Measurements from ENCODE around the gene SOX6. TPM values are rescaled to one million over a fixed set of nuclear protein-coding genes. Genes with fewer than 3 reads are reported as not detected.

The SOX6 gene
- total and polyA plus RNA-seq, 2 donors (not counting 3 experiments of a cell fraction or from before 2014, with no cell fraction given): 0.14 to 3.7 TPM

GRCh38 chr11:16191212-16191867 is 165.0 kb downstream of the SOX6 start:
- Histone ChIP-seq H3K4me3 (replicated peaks in 1 of 3; ENCODE audit: insufficient read depth in 1 of 3, low read depth in 1 of 3, low read length in 3 of 3) (no peak overlapping the region), H2AFZ (ENCODE audit: low read depth, low read length) (no peak overlapping the region), H3K4me2 (ENCODE audit: insufficient read depth, low read length) (no peak overlapping the region), H3K79me2 (ENCODE audit: control insufficient read depth, insufficient read depth, low read length) (no peaks in the 10 kb centered on the region), H3K27ac (ENCODE audit: insufficient read depth, low read depth, low read length) (no peak overlapping the region), H3K9ac (replicated peaks; ENCODE audit: extremely low read depth, insufficient read depth, low read length) (no peak overlapping the region), H4K20me1 (replicated peaks; ENCODE audit: control insufficient read depth, extremely low read depth, insufficient read depth, low read length) (no peaks in the 10 kb centered on the region), H3K27me3 (ENCODE audit: control insufficient read depth in 2 of 2, insufficient read depth in 2 of 2, low read length in 2 of 2) (no peaks in the 10 kb centered on the region), H3K4me1 (ENCODE audit: control insufficient read depth, extremely low read depth, insufficient read depth, low read length) (no peaks in the 10 kb centered on the region), H3K9me1 (replicated peaks; ENCODE audit: control insufficient read depth, extremely low read depth, insufficient read depth, low read length) (no peaks in the 10 kb centered on the region), H3K9me3 (replicated peaks; ENCODE audit: control insufficient read depth, insufficient read depth, low read length) (no peaks in the 10 kb centered on the region), H3K36me3 (ENCODE audit: control insufficient read depth in 2 of 2, extremely low read depth in 1 of 2, insufficient read depth in 2 of 2, low read length in 2 of 2) (no peaks in the 10 kb centered on the region)
- DNase-seq (ENCODE audit: low read depth, low spot score) (no peak), FAIRE-seq (no peak)
- dilution Hi-C loops (cut with MboI; ENCODE audit: extremely low pct_ligation_motif_present, low sequenced_read_pairs) (no loop called here), intact Hi-C loops (cut with micrococcal nuclease) (loop anchor here (10.0 kb wide), 1 partner anchor 413 kb away; no protein-coding TSS in a partner anchor)
- BruUV-seq (replicated peaks): no TSS peak
- ChIA-PET CTCF (interaction anchor here (0.6 to 1.4 kb wide), 3 partner anchors 9 to 423 kb away, joined by 3 to 5 read pairs (median 4); no protein-coding TSS in a partner anchor), POLR2A (no interaction called here)
- TF ChIP-seq GATA2 (IDR thresholded peaks at IDR 0.05; ENCODE audit: insufficient read depth, insufficient read length, low read depth, low read length): no peak
- TF ChIP-seq MAX (IDR thresholded peaks at IDR 0.05; ENCODE audit: insufficient read depth, insufficient read length): no peak
- TF ChIP-seq POLR2AphosphoS5 (IDR thresholded peaks at IDR 0.05; ENCODE audit: insufficient read depth, low read depth, low read length): no peak
- no peak for TF ChIP-seq CTCF (IDR thresholded peaks at IDR 0.05; ENCODE audit: extremely low read depth in 1 of 2, insufficient read depth in 1 of 2, low read depth in 1 of 2, low read length in 2 of 2)
- no peak for TF ChIP-seq MYC (IDR thresholded peaks at IDR 0.05; ENCODE audit: low read depth, low read length)
- TF ChIP-seq FOS (IDR thresholded peaks at IDR 0.05; ENCODE audit: borderline replicate concordance, insufficient read depth, low read length): no peak
- TF ChIP-seq POLR2A (IDR thresholded peaks at IDR 0.05; ENCODE audit: low read depth, low read length): no peak
- no peak for TF ChIP-seq JUN (IDR thresholded peaks at IDR 0.05; ENCODE audit: borderline replicate concordance, insufficient read depth, insufficient read length, low read depth)
- TF ChIP-seq EZH2 (IDR thresholded peaks at IDR 0.05; ENCODE audit: borderline replicate concordance, low read depth, low read length, severe bottlenecking): no peak
